ENCODE measurements around the gene PAN2. TPM values are rescaled to one million over a fixed set of nuclear protein-coding genes. Genes with fewer than 3 reads are reported as not detected.
"Not testable (repeated sequence)": the region's sequence is repeated elsewhere in the genome, so short reads cannot be mapped to it uniquely, and the experiment has no call there.

The PAN2 gene
- total RNA-seq, 2 donors from 2014 or later: 112 to 139 TPM

DNA sequence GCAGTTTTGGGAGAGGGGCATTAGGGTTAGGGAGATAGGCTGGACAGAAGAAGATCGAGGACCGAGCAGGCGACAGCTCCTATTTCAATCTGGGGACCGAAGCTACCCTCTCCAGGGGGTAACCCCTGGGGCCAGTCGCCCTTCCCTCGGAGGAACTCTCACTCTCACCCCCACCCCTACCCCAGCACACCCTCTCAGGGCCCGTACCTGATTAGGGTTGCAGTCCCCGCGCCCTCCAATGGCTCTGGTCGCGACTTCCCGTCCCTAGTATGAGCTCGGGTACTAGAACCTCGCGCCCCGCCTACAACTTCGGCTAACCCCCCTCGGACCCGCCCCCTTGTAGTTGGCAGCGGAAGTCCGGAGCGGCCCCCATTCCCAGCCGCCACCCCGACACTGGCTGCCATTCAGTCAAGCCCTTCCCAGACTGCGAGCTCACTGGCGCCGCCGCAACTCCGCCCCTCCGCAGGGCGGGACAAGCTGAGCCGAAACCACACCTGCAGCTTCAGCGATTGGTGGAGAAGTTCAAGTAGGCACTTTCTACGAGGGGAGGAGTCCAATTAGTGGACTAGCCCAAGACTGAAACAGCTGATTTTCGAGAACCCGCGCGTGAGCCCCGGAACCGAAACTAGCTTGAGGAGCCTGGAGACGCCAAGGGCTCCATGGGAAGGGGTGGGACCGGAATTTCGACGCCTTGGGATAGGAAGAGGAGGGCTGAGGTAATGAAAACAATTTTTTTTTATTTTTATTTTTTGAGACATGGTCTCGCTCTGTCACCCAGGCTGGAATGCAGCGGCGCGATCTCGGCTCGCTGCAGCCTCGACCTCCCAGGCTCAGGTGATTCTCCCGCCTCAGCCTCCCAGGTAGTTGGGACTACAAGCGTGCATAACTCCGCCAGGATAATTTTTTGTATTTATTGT lies 26.3 kb upstream of the PAN2 start, which contains the start of gene STAT2:
Gene STAT2 (minus strand): TSS at position 257 of the 917 bp plus-strand sequence. CDS start 3,536 bp downstream, outside the sequence.
- Mint-ChIP-seq H3K9me3 (no peaks in the 10 kb centered on the region), H3K4me1 (ENCODE audit: low read depth) (peaks cover 38% of the 10 kb centered on the region), H3K27ac (peak within 1 kb of the TSS; percentile 96), H3K4me3 (peak within 1 kb of the TSS; percentile 88 to 94), H3K36me3 (ENCODE audit: insufficient read depth in 2 of 2) (peaks cover 5 to 12% of the 10 kb centered on the region in 2 donors), H3K27me3 (ENCODE audit: low read depth) (no peaks in the 10 kb centered on the region)
- peak; percentile 99 to 100 for DNase-seq
- ATAC-seq (replicated peaks in 1 of 2): peak; percentile 97

DNA sequence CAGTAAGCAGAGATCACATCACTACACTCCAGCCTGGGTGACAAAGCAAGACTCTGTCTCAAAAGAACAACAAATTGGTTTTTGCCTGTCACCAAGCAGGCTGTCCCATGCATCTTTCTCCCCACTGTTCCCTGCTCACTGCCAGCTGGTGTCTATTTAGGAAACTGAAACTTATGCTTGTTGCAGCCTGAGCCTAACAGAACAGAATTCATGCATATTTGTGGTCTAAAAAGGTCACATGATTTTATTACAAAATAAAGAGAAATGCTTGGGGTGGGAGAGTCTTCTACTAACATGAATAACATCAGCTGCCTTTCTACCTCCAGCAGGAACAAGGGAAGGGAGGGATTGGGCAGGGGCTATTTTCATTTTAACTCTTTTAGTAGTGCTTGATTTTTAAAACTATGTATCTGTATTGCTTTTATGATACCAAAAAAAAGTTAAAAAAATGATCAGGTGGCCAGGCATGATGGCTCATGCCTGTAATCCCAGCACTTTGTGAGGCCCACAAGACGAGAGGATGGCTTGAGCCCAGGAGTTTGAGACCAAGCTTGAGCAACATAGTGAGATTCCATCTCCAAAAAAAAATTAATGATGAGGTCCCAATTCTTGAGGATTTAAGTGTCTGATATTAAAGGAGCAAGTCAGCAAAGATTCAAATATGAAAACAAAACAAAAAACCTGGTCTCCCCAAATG lies 25.2 kb upstream of the PAN2 start:
- ATAC-seq (replicated peaks in 1 of 2) (no peak), DNase-seq (no peak)
- H3K9me3 Mint-ChIP-seq: no peaks in the 10 kb centered on the region
- H3K27me3 Mint-ChIP-seq (ENCODE audit: low read depth): no peaks in the 10 kb centered on the region
- H3K4me1 Mint-ChIP-seq (ENCODE audit: low read depth): peaks cover 38% of the 10 kb centered on the region
- peak overlapping the region; percentile 88 to 94 for H3K4me3 Mint-ChIP-seq
- H3K27ac Mint-ChIP-seq: peak overlapping the region; percentile 96
- H3K36me3 Mint-ChIP-seq (ENCODE audit: insufficient read depth in 2 of 2): peaks cover 7 to 17% of the 10 kb centered on the region in 2 donors

DNA sequence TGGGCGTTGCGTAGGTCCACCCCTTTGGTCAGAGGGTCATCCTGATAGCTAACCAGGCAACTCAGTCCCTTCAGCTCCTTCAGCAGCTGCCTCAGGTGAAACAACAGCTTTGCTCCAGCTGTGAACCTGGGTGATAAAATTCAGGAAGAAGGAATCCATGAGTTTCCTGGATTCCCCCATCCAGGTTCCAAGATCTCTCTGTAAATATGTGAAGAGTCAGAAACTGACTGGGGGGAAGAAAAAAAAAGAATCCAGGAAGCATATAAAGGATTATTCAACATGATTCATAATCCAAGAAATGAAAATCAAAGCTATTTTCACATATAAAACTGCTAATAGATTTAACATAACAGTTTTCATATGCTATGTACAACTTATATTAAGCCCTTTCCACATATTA lies 17.5 kb upstream of the PAN2 start:
- ATAC-seq (replicated peaks in 1 of 2): no peak

DNA sequence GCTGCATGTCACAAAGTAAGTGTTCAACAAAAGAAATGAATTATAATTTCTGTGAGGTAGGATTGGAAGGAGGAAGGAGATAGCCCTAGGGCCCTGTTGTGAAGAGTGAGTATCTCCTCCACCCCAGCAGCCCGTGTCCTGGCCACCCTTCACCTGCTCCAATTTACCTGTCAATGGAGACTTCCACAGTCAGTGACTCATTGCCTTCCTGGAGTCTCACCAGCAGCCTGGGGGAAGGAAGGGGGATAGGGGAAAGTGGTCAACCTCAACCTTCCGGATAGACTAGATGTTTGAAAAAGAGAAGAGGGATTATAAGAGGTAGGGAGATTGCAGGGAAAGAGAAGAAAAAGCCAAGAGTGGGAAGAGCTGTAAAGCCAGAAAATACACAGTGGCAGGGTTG lies 16.9 kb upstream of the PAN2 start:
- H3K4me3 Mint-ChIP-seq: no peak overlapping the region
- H3K27ac Mint-ChIP-seq: no peak overlapping the region
- no peaks in the 10 kb centered on the region for H3K27me3 Mint-ChIP-seq (ENCODE audit: low read depth)
- H3K4me1 Mint-ChIP-seq (ENCODE audit: low read depth): no peaks in the 10 kb centered on the region
- DNase-seq (no peak), ATAC-seq (replicated peaks in 1 of 2) (no peak)
- H3K36me3 Mint-ChIP-seq (ENCODE audit: insufficient read depth in 2 of 2): peaks cover 14 to 31% of the 10 kb centered on the region in 2 donors
- H3K9me3 Mint-ChIP-seq: no peaks in the 10 kb centered on the region

More for the DNA sequence above, 17.5 kb upstream of the PAN2 start:
- peaks cover 17 to 30% of the 10 kb centered on the region in 2 donors for H3K36me3 Mint-ChIP-seq (ENCODE audit: insufficient read depth in 2 of 2)
- H3K27me3 Mint-ChIP-seq (ENCODE audit: low read depth): no peaks in the 10 kb centered on the region
- H3K27ac Mint-ChIP-seq: no peak overlapping the region
- H3K9me3 Mint-ChIP-seq: no peaks in the 10 kb centered on the region
- DNase-seq: no peak
- H3K4me3 Mint-ChIP-seq: no peak overlapping the region
- no peaks in the 10 kb centered on the region for H3K4me1 Mint-ChIP-seq (ENCODE audit: low read depth)

DNA sequence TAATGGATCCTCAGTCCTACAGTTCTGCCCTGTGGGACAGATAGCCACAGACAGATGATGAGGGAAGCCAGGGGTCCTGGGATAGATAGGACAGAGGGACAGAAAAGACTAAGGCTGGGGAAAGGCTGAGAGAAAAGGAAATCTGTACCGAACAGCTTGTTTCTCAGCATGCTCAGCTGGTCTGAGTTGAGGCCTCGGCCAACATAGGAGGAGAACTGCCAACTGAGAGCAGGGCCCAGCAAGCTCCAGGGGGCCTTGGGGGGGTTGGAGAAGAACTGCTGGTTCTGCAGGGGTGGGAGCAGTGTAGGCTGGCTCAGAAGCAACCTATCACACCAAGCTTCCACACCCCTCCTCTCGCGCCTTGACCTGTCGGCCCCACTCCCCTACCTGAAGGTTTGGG lies 15.0 kb upstream of the PAN2 start:
- no peak for ATAC-seq (replicated peaks in 1 of 2)
- no peaks in the 10 kb centered on the region for H3K4me1 Mint-ChIP-seq (ENCODE audit: low read depth)

DNA sequence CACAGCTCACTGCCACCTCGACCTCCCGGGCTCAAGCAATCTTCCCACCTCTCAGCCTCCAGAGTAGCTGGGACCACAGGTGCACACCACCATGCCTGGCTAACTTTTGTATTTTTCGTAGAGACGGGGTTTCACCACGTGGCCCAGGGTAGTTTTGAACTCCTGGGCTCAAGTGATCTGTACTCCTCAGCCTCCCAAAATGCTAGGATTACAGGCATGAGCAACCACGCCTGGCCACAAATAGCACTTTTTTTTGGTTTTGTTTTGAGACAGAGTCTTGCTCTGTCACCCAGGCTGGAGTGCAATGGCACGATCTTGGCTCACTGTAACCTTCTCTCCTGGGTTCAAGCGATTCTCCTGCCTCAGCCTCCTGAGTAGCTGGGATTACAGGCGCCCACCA lies 13.5 kb upstream of the PAN2 start:
- not testable (repeated sequence) for H3K27me3 Mint-ChIP-seq (ENCODE audit: low read depth); H3K4me1 Mint-ChIP-seq (ENCODE audit: low read depth); DNase-seq; H3K27ac Mint-ChIP-seq; H3K4me3 Mint-ChIP-seq; H3K9me3 Mint-ChIP-seq; ATAC-seq (replicated peaks in 1 of 2)
- H3K36me3 Mint-ChIP-seq (ENCODE audit: insufficient read depth in 2 of 2): peaks cover 13 to 32% of the 10 kb centered on the region in 2 donors

More for the DNA sequence above, 15.0 kb upstream of the PAN2 start:
- Mint-ChIP-seq H3K9me3 (no peaks in the 10 kb centered on the region), H3K36me3 (ENCODE audit: insufficient read depth in 2 of 2) (peaks cover 11 to 28% of the 10 kb centered on the region in 2 donors), H3K27me3 (ENCODE audit: low read depth) (no peaks in the 10 kb centered on the region), H3K27ac (no peak overlapping the region), H3K4me3 (no peak overlapping the region)
- no peak for DNase-seq

DNA sequence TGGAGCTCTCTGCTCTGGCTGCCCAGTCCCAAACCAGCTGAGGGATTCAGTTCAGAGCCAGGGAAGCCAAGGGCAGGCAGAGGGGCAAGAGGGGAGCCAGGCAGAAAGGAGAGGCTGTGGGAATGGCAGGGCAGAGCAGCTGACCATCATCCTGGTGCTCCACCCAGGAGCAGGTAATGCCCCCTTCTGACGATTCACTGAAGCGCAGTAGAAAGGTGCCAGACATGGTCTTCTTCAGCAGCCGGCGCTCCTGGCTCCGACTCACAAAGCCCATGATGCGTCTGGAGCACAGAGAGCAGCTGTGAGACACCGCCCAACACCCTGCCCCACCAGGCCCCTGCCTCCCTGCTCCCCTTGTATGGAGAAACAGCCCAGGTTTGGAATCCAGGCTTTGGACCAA lies 12.9 kb upstream of the PAN2 start:
- Mint-ChIP-seq H3K4me1 (ENCODE audit: low read depth) (no peaks in the 10 kb centered on the region), H3K9me3 (no peaks in the 10 kb centered on the region), H3K4me3 (no peak overlapping the region), H3K27ac (no peak overlapping the region), H3K36me3 (ENCODE audit: insufficient read depth in 2 of 2) (peaks cover 13 to 32% of the 10 kb centered on the region in 2 donors), H3K27me3 (ENCODE audit: low read depth) (no peaks in the 10 kb centered on the region)
- peak in 1 of 2 donors; percentile 55 for ATAC-seq (replicated peaks in 1 of 2)
- no peak for DNase-seq

DNA sequence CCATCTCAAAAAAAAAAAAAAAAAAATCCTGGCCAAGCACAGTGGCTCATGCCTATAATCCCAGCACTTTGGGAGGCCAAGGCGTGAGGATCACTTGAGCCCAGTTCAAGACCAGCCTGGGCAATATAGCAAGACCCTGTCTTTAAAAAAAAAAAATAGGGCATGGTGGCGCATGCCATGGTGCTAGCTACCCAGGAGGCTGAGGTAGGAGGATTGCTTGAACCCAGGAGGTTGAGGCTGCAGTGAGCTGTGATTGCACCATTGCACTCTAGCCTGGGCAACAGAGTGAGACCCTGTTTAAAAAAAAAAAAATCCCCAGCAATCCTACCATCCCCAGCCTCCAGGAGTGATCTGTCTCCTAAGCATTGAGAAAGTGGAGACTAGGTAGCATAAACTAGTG lies 8.5 kb upstream of the PAN2 start:
- H3K9me3 Mint-ChIP-seq; ATAC-seq (replicated peaks in 1 of 2); H3K27ac Mint-ChIP-seq; H3K4me3 Mint-ChIP-seq; H3K27me3 Mint-ChIP-seq (ENCODE audit: low read depth); DNase-seq: not testable (repeated sequence)
- peaks cover 4 to 28% of the 10 kb centered on the region in 2 donors for H3K36me3 Mint-ChIP-seq (ENCODE audit: insufficient read depth in 2 of 2)
- H3K4me1 Mint-ChIP-seq (ENCODE audit: low read depth): peaks cover 38% of the 10 kb centered on the region

DNA sequence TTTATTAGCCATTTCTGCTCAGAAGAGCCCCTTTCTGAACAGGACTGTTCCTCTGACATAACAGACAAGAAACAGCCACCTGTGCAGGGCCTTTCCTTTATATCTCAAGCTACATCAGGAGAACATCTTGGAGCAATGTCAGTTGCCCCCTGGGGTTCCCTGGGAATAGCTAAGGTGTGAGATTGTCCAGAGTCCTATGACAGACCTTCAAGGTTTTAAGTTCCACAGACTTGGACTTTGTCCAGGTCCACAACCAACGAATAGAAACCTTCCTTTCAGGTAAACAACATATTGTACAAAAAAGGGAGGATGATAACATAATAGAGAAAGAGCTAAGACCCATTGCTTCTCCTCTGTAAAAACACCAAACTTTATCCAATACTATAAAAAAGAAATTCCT lies 7.8 kb upstream of the PAN2 start:
- Mint-ChIP-seq H3K36me3 (ENCODE audit: insufficient read depth in 2 of 2) (peaks cover 4 to 28% of the 10 kb centered on the region in 2 donors), H3K9me3 (no peaks in the 10 kb centered on the region), H3K27ac (peak overlapping the region; percentile 20), H3K4me1 (ENCODE audit: low read depth) (peaks cover 45% of the 10 kb centered on the region), H3K4me3 (no peak overlapping the region), H3K27me3 (ENCODE audit: low read depth) (no peaks in the 10 kb centered on the region)
- ATAC-seq (replicated peaks in 1 of 2) (no peak), DNase-seq (no peak)

DNA sequence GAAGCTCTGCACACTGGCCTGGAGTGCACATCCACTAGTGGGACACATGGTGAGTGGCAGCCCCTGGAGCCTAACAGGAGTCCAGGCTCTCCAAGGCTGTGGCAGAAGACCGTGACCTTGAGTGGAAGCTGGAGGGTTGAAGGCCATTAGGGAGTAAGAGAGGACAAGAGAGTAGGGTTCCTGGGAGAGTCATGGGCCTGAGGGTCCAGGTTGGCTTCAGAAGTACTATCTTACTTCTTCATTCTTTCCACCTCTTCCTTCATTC lies 5.3 kb upstream of the PAN2 start:
- H3K9me3 Mint-ChIP-seq: no peaks in the 10 kb centered on the region
- H3K4me3 Mint-ChIP-seq: peak overlapping the region; percentile 80 to 99
- H3K4me1 Mint-ChIP-seq (ENCODE audit: low read depth): peaks cover 57% of the 10 kb centered on the region
- DNase-seq: no peak
- H3K27me3 Mint-ChIP-seq (ENCODE audit: low read depth): no peaks in the 10 kb centered on the region
- H3K36me3 Mint-ChIP-seq (ENCODE audit: insufficient read depth in 2 of 2): peaks cover 4 to 16% of the 10 kb centered on the region in 2 donors
- ATAC-seq (replicated peaks in 1 of 2): no peak
- H3K27ac Mint-ChIP-seq: peak overlapping the region; percentile 93

DNA sequence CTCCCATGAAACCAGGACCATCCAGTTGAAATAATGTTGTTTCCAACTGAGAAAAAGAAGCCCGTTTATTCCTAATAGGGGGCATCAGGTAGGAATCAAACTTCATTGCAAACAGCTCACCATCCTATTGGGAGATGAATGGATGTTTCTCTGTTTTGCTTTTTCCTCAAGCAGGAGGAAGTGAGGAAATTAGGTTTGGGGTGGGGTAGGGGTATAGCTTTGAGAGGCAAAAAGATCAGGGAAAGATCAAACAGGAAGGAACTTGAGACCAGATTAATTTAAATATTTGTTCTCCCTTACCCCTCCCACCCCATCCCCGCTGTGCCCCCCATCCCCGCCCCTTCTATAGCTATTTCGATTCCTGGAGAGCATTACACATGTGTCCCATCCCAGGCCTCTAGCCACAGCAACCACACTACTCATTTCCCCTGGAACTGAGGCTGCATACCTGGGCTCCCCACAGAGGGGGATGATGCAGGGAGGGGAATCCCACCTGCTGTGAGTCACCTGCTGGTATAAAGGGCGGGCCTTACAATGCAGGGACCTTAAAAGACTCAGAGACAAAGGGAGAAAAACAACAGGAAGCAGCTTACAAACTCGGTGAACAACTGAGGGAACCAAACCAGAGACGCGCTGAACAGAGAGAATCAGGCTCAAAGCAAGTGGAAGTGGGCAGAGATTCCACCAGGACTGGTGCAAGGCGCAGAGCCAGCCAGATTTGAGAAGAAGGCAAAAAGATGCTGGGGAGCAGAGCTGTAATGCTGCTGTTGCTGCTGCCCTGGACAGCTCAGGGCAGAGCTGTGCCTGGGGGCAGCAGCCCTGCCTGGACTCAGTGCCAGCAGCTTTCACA lies 4.7 kb upstream of the PAN2 start, which contains the start of gene IL23A:
Gene IL23A (plus strand): TSS at position 577 of the 850 bp plus-strand sequence. CDS start 161 bp downstream, at position 738.
- peak within 1 kb of the TSS; percentile 80 to 99 for H3K4me3 Mint-ChIP-seq
- ATAC-seq (replicated peaks in 1 of 2) (peak; percentile 83 to 85), DNase-seq (peak; percentile 89 to 95)
- H3K4me1 Mint-ChIP-seq (ENCODE audit: low read depth): peaks cover 60% of the 10 kb centered on the region
- peak within 1 kb of the TSS; percentile 93 for H3K27ac Mint-ChIP-seq
- H3K36me3 Mint-ChIP-seq (ENCODE audit: insufficient read depth in 2 of 2): peaks cover 4 to 16% of the 10 kb centered on the region in 2 donors
- H3K27me3 Mint-ChIP-seq (ENCODE audit: low read depth): no peaks in the 10 kb centered on the region
- H3K9me3 Mint-ChIP-seq: no peaks in the 10 kb centered on the region

DNA sequence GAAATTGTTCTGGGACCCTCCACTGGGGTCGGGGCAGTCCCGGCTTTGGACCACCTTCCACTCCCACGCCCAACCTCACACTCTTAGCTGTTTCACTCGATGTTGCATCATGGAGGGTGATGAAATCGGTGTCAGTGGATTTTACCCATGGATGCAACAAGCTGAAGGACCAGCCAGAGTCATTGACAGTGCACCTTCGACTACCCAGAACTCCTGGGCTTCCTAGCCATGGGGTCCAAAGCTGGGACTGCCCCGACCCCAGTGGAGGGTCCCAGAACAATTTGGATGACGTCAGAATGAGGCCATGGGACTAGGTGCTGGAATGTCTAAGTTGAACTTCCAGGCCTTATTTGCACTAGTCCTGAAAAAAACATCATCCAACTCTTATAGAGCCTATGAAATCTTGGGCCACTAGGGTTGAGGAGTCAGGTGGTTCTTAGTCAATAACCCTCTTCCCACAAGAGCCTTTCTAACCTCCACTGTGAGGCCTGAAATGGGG lies 4.0 kb upstream of the PAN2 start:
- Mint-ChIP-seq H3K27ac (peak overlapping the region; percentile 42), H3K4me3 (peak overlapping the region; percentile 38 to 99), H3K9me3 (no peaks in the 10 kb centered on the region), H3K4me1 (ENCODE audit: low read depth) (peaks cover 65% of the 10 kb centered on the region), H3K27me3 (ENCODE audit: low read depth) (no peaks in the 10 kb centered on the region), H3K36me3 (ENCODE audit: insufficient read depth in 2 of 2) (peaks cover 3 to 14% of the 10 kb centered on the region in 2 donors)
- no peak for ATAC-seq (replicated peaks in 1 of 2)
- no peak for DNase-seq

Data from activated T-cell treated with anti-CD3 and anti-CD28 coated beads, Interleukin-2, amount 50 U/mL, for 72 hours (primary cell).